Tibial nerve (tissue), 4 donors: ENCODE data around the gene EGLN3. TPM values are rescaled to one million over a fixed set of nuclear protein-coding genes. Genes with fewer than 3 reads are reported as not detected.
"Not testable (repeated sequence)": the region's sequence is repeated elsewhere in the genome, so short reads cannot be mapped to it uniquely, and the experiment has no call there.

Experiments
- DNase-seq, 2 donors: peaks; one replicate each; pipeline ENCODE4 v3.0.0-alpha.2; 2019; ENCODE audit warnings: low spot score in 2 of 2
- H3K27ac ChIP-seq, 4 donors: fragments of 200-600 bp; sonication (generic) in 3 of 4; one replicate each; pipeline ENCODE4 v1.5.1; 2017 to 2019; ENCODE audit warnings: mild to moderate bottlenecking in 1 of 4
- H3K27me3 ChIP-seq, 2 donors: fragments of 200-600 bp; sonication (generic) in 1 of 2; one replicate each; pipeline versions ENCODE4 v1.5.1 to v1.6.0; 2017 to 2019
- H3K36me3 ChIP-seq, 3 donors: fragments of 200-600 bp; sonication (generic); one replicate each; pipeline ENCODE4 v1.5.1; 2018 to 2019
- H3K4me1 ChIP-seq, 4 donors: fragments of 200-600 bp; sonication (generic) in 3 of 4; one replicate each; pipeline ENCODE4 v1.5.1; 2017 to 2019
- H3K4me3 ChIP-seq, 4 donors: fragments of 200-600 bp; sonication (generic) in 3 of 4; one replicate each; pipeline ENCODE4 v1.5.1; 2017 to 2019; ENCODE audit warnings: mild to moderate bottlenecking in 1 of 4, moderate library complexity in 1 of 4
- H3K9me3 ChIP-seq, 4 donors: fragments of 200-600 bp; sonication (generic) in 3 of 4; one replicate each; pipeline ENCODE4 v1.5.1; 2017 to 2019
- EP300 ChIP-seq, 2 donors: sonication (generic); formaldehyde crosslinking; IDR thresholded peaks; one replicate each; pipeline ENCODE4 v1.6.1; 2017; ENCODE audit warnings: antibody characterized with exemption in 2 of 2, mild to moderate bottlenecking in 1 of 2
- POLR2A ChIP-seq, 2 donors: fragments of 450-650 bp; IDR thresholded peaks; one replicate each; pipeline ENCODE4 v1.6.1; 2017; ENCODE audit warnings: antibody characterized with exemption in 2 of 2, mild to moderate bottlenecking in 2 of 2, moderate library complexity in 2 of 2
- WGBS, 2 donors: methylation state at CpG; one replicate each; pipeline ENCODE4 v1.1.5; 2018; 5-methylcytosine and 5-hydroxymethylcytosine counted together
- total RNA-seq, 4 donors: library from RNA; depleted of rRNA; stranded (reverse); fragments of >200 nt; gene quantifications; one replicate each; pipeline ENCODE4 v1.1.0, GENCODE V29; 2016
- TF ChIP-seq, protein P1 (sequence below), 5 experiments: fragments of 200-600 bp in 3 of 5; fragments of 450-650 bp in 2 of 5; sonication (generic) in 3 of 5; IDR thresholded peaks; one replicate each; pipeline ENCODE4 v1.5.1; 2016 to 2019; ENCODE audit warnings: antibody characterized with exemption in 5 of 5, mild to moderate bottlenecking in 3 of 5, moderate library complexity in 2 of 5

EGLN3 gene
- total RNA-seq, 4 donors from 2014 or later = 6.9 to 9.2 (median 7.9) TPM

DNA sequence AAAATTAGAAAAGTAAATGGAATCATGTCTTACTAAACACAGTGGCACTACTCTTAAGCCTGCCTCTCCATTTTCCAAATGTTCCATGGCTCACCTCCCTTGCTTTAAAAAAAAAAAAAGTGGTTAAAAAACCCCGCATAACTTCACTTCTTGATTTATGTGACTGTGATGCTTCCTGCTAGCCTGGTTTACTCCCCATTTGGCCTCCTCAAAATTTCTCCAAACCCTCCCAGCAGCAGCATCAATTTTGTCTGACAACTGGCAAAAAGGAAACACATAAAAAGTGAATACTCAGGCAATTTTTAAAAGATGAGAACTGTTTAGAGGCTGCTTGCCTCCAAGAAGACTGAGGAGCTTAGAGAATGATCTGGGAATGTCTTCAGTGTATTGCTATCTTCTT is 17.8 kb upstream of the EGLN3 start:
- TF ChIP-seq, protein P1, sequence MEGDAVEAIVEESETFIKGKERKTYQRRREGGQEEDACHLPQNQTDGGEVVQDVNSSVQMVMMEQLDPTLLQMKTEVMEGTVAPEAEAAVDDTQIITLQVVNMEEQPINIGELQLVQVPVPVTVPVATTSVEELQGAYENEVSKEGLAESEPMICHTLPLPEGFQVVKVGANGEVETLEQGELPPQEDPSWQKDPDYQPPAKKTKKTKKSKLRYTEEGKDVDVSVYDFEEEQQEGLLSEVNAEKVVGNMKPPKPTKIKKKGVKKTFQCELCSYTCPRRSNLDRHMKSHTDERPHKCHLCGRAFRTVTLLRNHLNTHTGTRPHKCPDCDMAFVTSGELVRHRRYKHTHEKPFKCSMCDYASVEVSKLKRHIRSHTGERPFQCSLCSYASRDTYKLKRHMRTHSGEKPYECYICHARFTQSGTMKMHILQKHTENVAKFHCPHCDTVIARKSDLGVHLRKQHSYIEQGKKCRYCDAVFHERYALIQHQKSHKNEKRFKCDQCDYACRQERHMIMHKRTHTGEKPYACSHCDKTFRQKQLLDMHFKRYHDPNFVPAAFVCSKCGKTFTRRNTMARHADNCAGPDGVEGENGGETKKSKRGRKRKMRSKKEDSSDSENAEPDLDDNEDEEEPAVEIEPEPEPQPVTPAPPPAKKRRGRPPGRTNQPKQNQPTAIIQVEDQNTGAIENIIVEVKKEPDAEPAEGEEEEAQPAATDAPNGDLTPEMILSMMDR (IDR thresholded peaks at IDR 0.05) = no peak
- TF ChIP-seq POLR2A (IDR thresholded peaks at IDR 0.05) (no peak), EP300 (IDR thresholded peaks at IDR 0.05) (no peak)
- H3K9me3 ChIP-seq = peaks cover 0 to 17% (median 3%) of the 10 kb centered on the region in 4 donors
- no peaks in the 10 kb centered on the region for H3K27me3 ChIP-seq
- no peak for DNase-seq
- 44 to 59% methylated on average over 1 of the region's 1 CpG for WGBS, 2 donors
- no peaks in the 10 kb centered on the region for H3K36me3 ChIP-seq
- no peak overlapping the region for H3K27ac ChIP-seq
- H3K4me1 ChIP-seq = no peaks in the 10 kb centered on the region
- no peak overlapping the region for H3K4me3 ChIP-seq

DNA sequence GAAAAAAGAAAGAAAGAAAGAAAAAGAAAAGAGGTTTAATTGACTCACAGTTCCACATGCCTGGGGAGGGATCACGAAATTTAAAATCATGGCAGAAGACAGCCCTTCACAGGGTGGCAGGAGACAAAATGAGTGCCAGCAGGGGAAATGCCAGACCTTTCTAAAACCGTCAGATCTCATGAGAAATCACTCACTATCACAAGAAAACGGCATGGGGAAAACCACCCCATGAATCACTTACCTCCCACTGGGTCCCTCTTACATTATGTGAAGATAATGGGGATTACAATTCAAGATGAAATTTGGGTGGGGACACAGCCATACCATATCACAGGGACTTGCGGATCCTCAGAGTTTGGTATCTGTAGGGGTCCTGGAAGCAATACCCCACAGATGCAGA is 16.3 kb upstream of the EGLN3 start:
- no peaks in the 10 kb centered on the region for H3K36me3 ChIP-seq
- no peaks in the 10 kb centered on the region for H3K27me3 ChIP-seq
- no peaks in the 10 kb centered on the region for H3K4me1 ChIP-seq
- H3K9me3 ChIP-seq = peaks cover 0 to 17% (median 3%) of the 10 kb centered on the region in 4 donors
- no peak for DNase-seq
- no peak overlapping the region for H3K4me3 ChIP-seq
- TF ChIP-seq EP300 (IDR thresholded peaks at IDR 0.05) (no peak), POLR2A (IDR thresholded peaks at IDR 0.05) (no peak)
- TF ChIP-seq, protein P1 (IDR thresholded peaks at IDR 0.05) = no peak
- no peak overlapping the region for H3K27ac ChIP-seq
- WGBS, 2 donors = 76 to 81% methylated on average over 3 to 4 of the region's 4 CpGs

DNA sequence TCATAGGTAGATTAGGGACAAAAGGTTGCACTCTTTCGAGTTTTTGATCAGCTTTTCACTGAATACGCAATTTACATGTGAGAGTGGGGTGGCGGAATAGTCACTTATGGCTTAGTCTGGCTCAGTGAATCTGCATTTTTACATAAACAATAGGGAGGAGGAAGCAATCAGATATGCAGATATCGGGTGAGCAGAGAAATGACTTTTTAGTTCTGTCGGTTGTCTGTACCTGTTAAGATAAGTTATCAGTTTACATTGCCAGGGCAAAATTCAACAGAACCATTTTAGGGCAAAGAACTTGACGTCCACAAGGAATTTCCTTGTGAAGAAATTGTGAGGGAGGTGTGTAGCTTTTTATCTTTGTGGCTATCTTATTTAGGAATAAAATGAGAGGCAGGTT is 15.4 kb upstream of the EGLN3 start:
- TF ChIP-seq EP300 (IDR thresholded peaks at IDR 0.05) (no peak), POLR2A (IDR thresholded peaks at IDR 0.05) (no peak)
- TF ChIP-seq, protein P1 (IDR thresholded peaks at IDR 0.05) = no peak
- WGBS, 2 donors = 78 to 84% methylated on average over 6 of the region's 6 CpGs
- no peak for DNase-seq
- Histone ChIP-seq H3K36me3 (no peaks in the 10 kb centered on the region), H3K27ac (no peak overlapping the region), H3K4me1 (no peaks in the 10 kb centered on the region), H3K27me3 (no peaks in the 10 kb centered on the region), H3K4me3 (no peak overlapping the region), H3K9me3 (peaks cover 0 to 15% (median 3%) of the 10 kb centered on the region in 4 donors)

DNA sequence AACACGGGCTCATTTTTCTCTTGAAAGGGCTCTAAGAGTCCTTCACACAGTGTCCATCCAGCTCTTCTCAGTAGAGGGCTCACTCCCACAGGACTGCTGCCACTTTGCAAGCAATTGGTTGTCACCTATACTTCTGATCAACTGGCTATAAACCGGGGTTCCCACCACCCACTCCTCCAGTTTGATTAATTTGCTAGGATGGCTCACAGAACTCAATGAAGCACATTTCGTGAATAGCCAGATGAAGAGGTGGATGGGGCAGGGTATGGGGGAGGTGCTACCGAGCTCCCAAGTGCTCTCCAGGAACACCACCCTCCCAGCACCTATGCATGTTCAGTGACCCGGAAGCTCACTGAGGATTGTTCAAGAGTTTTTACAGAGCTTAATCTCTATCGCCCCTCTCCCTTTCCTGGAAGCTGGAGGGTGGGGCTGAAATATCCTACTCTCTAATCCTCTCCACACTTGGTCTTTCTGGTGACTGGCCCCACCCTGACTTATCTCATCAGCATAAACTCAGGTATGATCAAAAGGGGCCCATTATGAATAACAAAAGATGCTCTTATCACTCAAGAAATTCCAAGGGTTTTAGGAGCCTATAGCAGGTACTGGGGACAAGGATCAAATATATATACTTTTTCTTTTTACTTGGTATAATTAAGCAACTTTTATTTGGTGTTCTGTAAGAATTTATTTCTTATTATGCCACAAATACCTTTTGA is 13.9 kb upstream of the EGLN3 start:
- Histone ChIP-seq H3K27ac (no peak overlapping the region), H3K4me1 (no peaks in the 10 kb centered on the region), H3K27me3 (no peaks in the 10 kb centered on the region), H3K9me3 (peaks cover 0 to 7% (median under 1%) of the 10 kb centered on the region in 4 donors), H3K36me3 (no peaks in the 10 kb centered on the region), H3K4me3 (no peak overlapping the region)
- DNase-seq = no peak
- WGBS, 2 donors = 83 to 84% methylated on average over 6 of the region's 6 CpGs
- TF ChIP-seq, protein P1 (IDR thresholded peaks at IDR 0.05) = no peak
- TF ChIP-seq POLR2A (IDR thresholded peaks at IDR 0.05) (no peak), EP300 (IDR thresholded peaks at IDR 0.05) (no peak)

DNA sequence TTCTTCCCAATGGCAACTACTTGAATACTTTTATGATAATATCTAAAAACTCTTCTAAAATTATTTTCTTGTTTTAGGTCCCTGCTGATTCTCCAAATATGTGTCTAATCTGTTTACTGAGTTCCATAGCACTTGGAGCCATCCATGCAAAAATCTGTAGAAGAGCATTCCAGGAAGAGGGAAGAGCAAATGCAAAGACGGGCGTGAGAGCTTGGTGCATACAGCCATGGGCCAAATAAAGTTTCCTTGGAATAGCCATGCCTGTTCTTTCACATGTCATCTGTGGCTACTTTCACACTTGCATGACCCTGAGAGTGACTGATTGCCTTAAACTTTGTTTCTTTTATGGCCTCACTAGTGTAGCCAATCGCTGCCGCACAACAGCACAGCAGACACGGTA is 13.0 kb upstream of the EGLN3 start:
- TF ChIP-seq, protein P1 (IDR thresholded peaks at IDR 0.05) = no peak
- TF ChIP-seq POLR2A (IDR thresholded peaks at IDR 0.05) = no peak
- H3K27me3 ChIP-seq = no peaks in the 10 kb centered on the region
- no peak overlapping the region for H3K4me3 ChIP-seq
- WGBS, 2 donors = 84 to 90% methylated on average over 5 of the region's 5 CpGs
- H3K9me3 ChIP-seq = no peaks in the 10 kb centered on the region
- H3K27ac ChIP-seq = no peak overlapping the region
- DNase-seq = no peak
- no peaks in the 10 kb centered on the region for H3K36me3 ChIP-seq
- H3K4me1 ChIP-seq = no peaks in the 10 kb centered on the region

DNA sequence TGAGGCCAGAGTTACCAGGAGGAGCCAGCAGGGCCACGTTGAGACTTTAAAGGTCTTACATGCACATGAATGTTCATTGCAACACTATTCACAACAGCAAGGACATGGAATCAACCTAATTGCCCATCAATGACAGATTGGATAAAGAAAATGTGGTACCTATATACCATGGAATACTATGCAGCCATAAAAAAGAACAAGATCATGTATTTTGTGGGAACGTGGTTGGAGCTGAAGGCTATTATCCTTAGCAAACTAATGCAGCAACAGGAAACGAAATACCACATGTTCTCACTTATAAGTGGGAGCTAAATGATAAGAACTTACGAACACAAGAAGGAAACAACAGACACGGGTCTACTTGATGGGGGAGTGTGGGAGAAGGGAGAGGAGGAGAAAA is 11.6 kb upstream of the EGLN3 start:
- DNase-seq, H3K9me3 ChIP-seq, H3K27me3 ChIP-seq, H3K36me3 ChIP-seq, H3K27ac ChIP-seq, H3K4me1 ChIP-seq, H3K4me3 ChIP-seq: not testable (repeated sequence)
- WGBS, 2 donors = 77 to 93% methylated on average over 5 of the region's 5 CpGs
